HPDE6-E6E7 (cell line): ENCODE measurements around the gene HENMT1.
"Not testable (repeated sequence)": the region's sequence is repeated elsewhere in the genome, so short reads cannot be mapped to it uniquely, and the experiment has no call there.

Experiments used
- DNase-seq: peaks from one replicate; pipeline ENCODE4 v3.0.0; 2011; ENCODE audit warnings: missing footprints; ENCODE audit errors: extremely low spot score

The HENMT1 gene

GRCh38 chr1:108671143-108671542 lies 10.2 kb upstream of the HENMT1 start:
- no peak for DNase-seq

- no peak for DNase-seq
Measured at GRCh38 chr1:108670131-108670773, 9.4 kb upstream of the HENMT1 start.

- DNase-seq, result no peak
Measured at GRCh38 chr1:108669679-108670078, 8.8 kb upstream of the HENMT1 start.

- no peak for DNase-seq
Measured at GRCh38 chr1:108668777-108669176, 7.9 kb upstream of the HENMT1 start.

- DNase-seq, result not testable (repeated sequence)
Measured at GRCh38 chr1:108667422-108667821, 6.5 kb upstream of the HENMT1 start.

GRCh38 chr1:108665771-108666170 lies 4.9 kb upstream of the HENMT1 start:
- no peak for DNase-seq

- DNase-seq, result no peak
Measured at GRCh38 chr1:108665067-108665466, 4.2 kb upstream of the HENMT1 start.

GRCh38 chr1:108664481-108664880 lies 3.6 kb upstream of the HENMT1 start:
- no peak for DNase-seq

GRCh38 chr1:108663074-108663473 lies 2.2 kb upstream of the HENMT1 start:
- DNase-seq, result no peak

GRCh38 chr1:108657356-108658080 lies 3.4 kb downstream of the HENMT1 start:
- no peak for DNase-seq

GRCh38 chr1:108653431-108654105 lies 7.3 kb downstream of the HENMT1 start:
- no peak for DNase-seq

- DNase-seq, result peak; percentile 38
Measured at GRCh38 chr1:108646648-108647269, 14.1 kb downstream of the HENMT1 start.

- no peak for DNase-seq
Measured at GRCh38 chr1:108646265-108646647, 14.6 kb downstream of the HENMT1 start.

GRCh38 chr1:108645564-108646184 lies 15.2 kb downstream of the HENMT1 start:
- no peak for DNase-seq

- no peak for DNase-seq
Measured at GRCh38 chr1:108644984-108645383, 15.9 kb downstream of the HENMT1 start.

GRCh38 chr1:108643492-108644335 lies 17.2 kb downstream of the HENMT1 start:
- peak; percentile 34 for DNase-seq

- DNase-seq, result not testable (repeated sequence)
Measured at GRCh38 chr1:108640863-108641262, 20.0 kb downstream of the HENMT1 start.

GRCh38 chr1:108639899-108640560 lies 20.9 kb downstream of the HENMT1 start:
- no peak for DNase-seq

- peak; percentile 43 for DNase-seq
Measured at GRCh38 chr1:108636876-108637275, 24.0 kb downstream of the HENMT1 start.

GRCh38 chr1:108634521-108634920 lies 26.4 kb downstream of the HENMT1 start:
- no peak for DNase-seq
